K562 (cell line): ENCODE results near the gene CFAP157. TPM values are rescaled to one million over a fixed set of nuclear protein-coding genes. Genes with fewer than 3 reads are reported as not detected.

ENCODE experiments used
- ATAC-seq: fragments of 200-7000 bp; cut with Tn5 transposase; 3 replicates; pipeline ENCODE4 v1.9.1; 2020; ENCODE audit warnings: moderate library complexity
- BruUV-seq: library from RNA; stranded (reverse); fragments of 400-500 nt; replicated peaks from 2 replicates; lab custom pipeline; 2021; lab: Mats Ljungman, UMichigan
- CTCF ChIA-PET: fragments of 300-600 bp; formaldehyde crosslinking; extraction: SDS; loops from one replicate; lab custom pipeline; 2021; ENCODE audit warnings: low intra/inter-chr PET ratio; lab: Yijun Ruan, JAX
- POLR2A ChIA-PET: fragments of 300-600, 350-650 bp; sonication (Branson Sonifier 250); formaldehyde crosslinking; extraction: SDS; loops from one replicate; lab custom pipeline; 2021; ENCODE audit warnings: antibody characterized with exemption, inconsistent platforms; lab: Yijun Ruan, JAX
- DNase-seq, 4 experiments: peaks; one replicate each; pipeline versions ENCODE4 v3.0.0 to v3.0.0-alpha.2; 2011 to 2018; ENCODE audit warnings: low spot score in 3 of 4, mixed read lengths in 3 of 4; ENCODE audit errors: extremely low read depth in 1 of 4
- FAIRE-seq: peaks from 2 replicates; lab custom pipeline; 2011; peaks lifted over from hg19 to GRCh38; lab: Jason Lieb, UNC
- H2AFZ ChIP-seq: 2 replicates; pipeline ENCODE4 v1.6.0; 2011; ENCODE audit warnings: low read depth, low read length, control low read depth, inconsistent platforms
- H3K27ac ChIP-seq: fragments of 200-600 bp; 3 replicates; pipeline ENCODE4 v1.8.0; 2011; ENCODE audit warnings: low read depth, mild to moderate bottlenecking, control low read depth, inconsistent platforms, low read length, moderate library complexity, mixed read lengths; ENCODE audit errors: extremely low read depth
- H3K27me3 ChIP-seq, 2 experiments: fragments of 300-600 bp in 1 of 2; 2 replicates in 1 of 2; 3 replicates in 1 of 2; pipeline versions ENCODE4 v1.6.0 to v1.8.0; 2011; ENCODE audit warnings: inconsistent platforms in 2 of 2, low read length in 2 of 2, mild to moderate bottlenecking in 1 of 2, mixed read lengths in 1 of 2, moderate library complexity in 1 of 2; ENCODE audit not compliant: control insufficient read depth in 2 of 2, insufficient read depth in 2 of 2
- H3K36me3 ChIP-seq: fragments of 300-600 bp; 3 replicates; pipeline ENCODE4 v1.8.0; 2011; ENCODE audit warnings: mild to moderate bottlenecking, low read length, inconsistent platforms; ENCODE audit not compliant: control insufficient read depth, insufficient read depth
- H3K4me1 ChIP-seq, 2 experiments: fragments of 200-600 bp in 1 of 2; replicated peaks in 1 of 2; 2 replicates in 1 of 2; 3 replicates in 1 of 2; pipeline versions ENCODE4 v1.5.1 to v1.8.0; 2011; ENCODE audit warnings: inconsistent platforms in 2 of 2, low read length in 2 of 2, mild to moderate bottlenecking in 1 of 2, mixed read lengths in 1 of 2, moderate library complexity in 1 of 2; ENCODE audit not compliant: control insufficient read depth in 2 of 2, insufficient read depth in 2 of 2
- H3K4me2 ChIP-seq: 2 replicates; pipeline ENCODE4 v1.6.1; 2011; ENCODE audit warnings: low read length, control low read depth, inconsistent platforms, mixed read lengths; ENCODE audit not compliant: insufficient read depth
- H3K4me3 ChIP-seq: fragments of 200-600 bp; sonication (generic), shearing (Covaris generic); 2 replicates; pipeline ENCODE4 v1.5.1; 2016; ENCODE audit warnings: control low read depth, inconsistent platforms
- H3K79me2 ChIP-seq: fragments of 200-600 bp; 3 replicates; pipeline ENCODE4 v1.8.0; 2011; ENCODE audit warnings: low read length, inconsistent platforms; ENCODE audit not compliant: control insufficient read depth, insufficient read depth
- H3K9ac ChIP-seq, 2 experiments: 2 replicates each; pipeline versions ENCODE4 v1.6.0 to v1.6.1; 2011; ENCODE audit warnings: low read depth in 2 of 2, low read length in 2 of 2, control low read depth in 1 of 2, inconsistent platforms in 1 of 2, mild to moderate bottlenecking in 1 of 2, mixed read lengths in 1 of 2; ENCODE audit not compliant: insufficient read depth in 1 of 2
- H3K9me1 ChIP-seq: one replicate; pipeline ENCODE4 v1.6.0; 2011; ENCODE audit warnings: inconsistent platforms, mild to moderate bottlenecking, low read length, moderate library complexity; ENCODE audit not compliant: control insufficient read depth, insufficient read depth
- H3K9me3 ChIP-seq: replicated peaks from 2 replicates; pipeline ENCODE4 v1.5.1; 2011; ENCODE audit warnings: low read depth, low read length, inconsistent platforms; ENCODE audit not compliant: control insufficient read depth, insufficient read depth
- H4K20me1 ChIP-seq: replicated peaks from 2 replicates; pipeline ENCODE4 v1.6.1; 2011; ENCODE audit warnings: low read length, inconsistent platforms, mixed read lengths; ENCODE audit not compliant: control insufficient read depth, insufficient read depth
- ATF7 ChIP-seq: fragments of 450-650 bp; IDR thresholded peaks from 2 replicates; pipeline ENCODE4 v1.7.1; 2014; ENCODE audit warnings: mild to moderate bottlenecking, moderate library complexity
- EGR1 ChIP-seq: fragments of 450-650 bp; conservative IDR thresholded peaks from 2 replicates; pipeline ENCODE4 v1.6.1; 2017; ENCODE audit warnings: mild to moderate bottlenecking
- HDGF ChIP-seq: fragments of 450-650 bp; IDR thresholded peaks from 2 replicates; pipeline ENCODE4 v1.6.1; 2016
- KHSRP ChIP-seq: fragments of 450-650 bp; IDR thresholded peaks from 2 replicates; pipeline ENCODE4 v1.6.1; 2017
- KLF1 ChIP-seq: fragments of 450-650 bp; IDR thresholded peaks from 2 replicates; pipeline ENCODE4 v1.6.1; 2016; ENCODE audit warnings: missing genetic modification characterization, missing compliant biosample characterization
- NEUROD1 ChIP-seq: fragments of 150-350 bp; IDR thresholded peaks from 2 replicates; pipeline ENCODE4 v1.6.1; 2014; ENCODE audit warnings: borderline replicate concordance, low read length, low read depth; ENCODE audit not compliant: partially characterized antibody
- NR2F6 ChIP-seq: fragments of 450-650 bp; formaldehyde crosslinking; IDR thresholded peaks from 2 replicates; pipeline ENCODE4 v1.4.0; 2020; ENCODE audit warnings: mild to moderate bottlenecking
- ZNF263 ChIP-seq: sonication (generic); formaldehyde crosslinking; IDR thresholded peaks from 2 replicates; pipeline ENCODE4 v1.8.0; 2022; ENCODE audit warnings: mild to moderate bottlenecking, missing genetic modification reagents, borderline replicate concordance
- WGBS: fragments of 100-300 bp; shearing (Covaris generic); methylation state at CpG from one replicate; pipeline ENCODE4 v1.1.6; 2016; ENCODE audit warnings: low coverage, mixed read lengths; ENCODE audit not compliant: insufficient coverage; ENCODE audit errors: missing lambda C conversion rate; 5-methylcytosine and 5-hydroxymethylcytosine counted together
- in situ Hi-C: fragments of 300-500 bp; cut with MboI; formaldehyde crosslinking; loops from 4 replicates; pipeline ENCODE4 v1.15.0; 2018; ENCODE audit warnings: inconsistent platforms, mixed read lengths
- intact Hi-C: fragments of 100-400 bp; cut with micrococcal nuclease; formaldehyde crosslinking; loops from 2 replicates; pipeline ENCODE4 v1.14.2; 2022
- polyA plus RNA-seq, 8 experiments: library from polyadenylated mRNA; depleted of rRNA in 4 of 8; stranded (reverse) in 5 of 8; unstranded in 3 of 8; fragments of >200 nt; fragmentation: Nextera tagmentation in 2 of 8; fragmentation: Illumina TruSeq in 1 of 8; extraction: Ambion mirVana in 2 of 8; extraction: Trizol in 1 of 8; gene quantifications; 2 replicates each; pipeline versions ENCODE4 v1.2.1 to v1.2.3, GENCODE V29; 2011 to 2014; ENCODE audit warnings: inconsistent platforms in 1 of 8, missing spikeins in 1 of 8
- total RNA-seq, 7 experiments: library from RNA; depleted of rRNA in 6 of 7; stranded (reverse); fragments of >200 nt in 6 of 7; fragmentation: Illumina TruSeq in 2 of 7; extraction: Trizol in 2 of 7; gene quantifications; 2 replicates each; pipeline versions ENCODE4 v1.2.1 to v1.2.3, GENCODE V29; 2011 to 2021; ENCODE audit warnings: low replicate concordance in 1 of 7
- TF ChIP-seq, protein P1 (sequence below): fragments of 250-450 bp; sonication (Bioruptor Pico); IDR thresholded peaks from 2 replicates; pipeline ENCODE4 v1.4.0; 2020; ENCODE audit warnings: mild to moderate bottlenecking
- TF ChIP-seq, protein P2 (sequence below): fragments of 200-800 bp; sonication (Bioruptor generic); IDR thresholded peaks from 2 replicates; pipeline ENCODE4 v1.6.1; 2017; ENCODE audit warnings: missing genetic modification characterization, missing compliant biosample characterization

The CFAP157 gene
- total and polyA plus RNA-seq, 9 of the 15 experiments (the other 6 are each of a cell fraction or from before 2014, with no cell fraction given) = 0.03 TPM; not detected in 8

GRCh38 chr9:127720865-127721227, 14.1 kb downstream of the CFAP157 start:
- no peak overlapping the region for H3K4me3 ChIP-seq
- H4K20me1 ChIP-seq = no peaks in the 10 kb centered on the region

DNA sequence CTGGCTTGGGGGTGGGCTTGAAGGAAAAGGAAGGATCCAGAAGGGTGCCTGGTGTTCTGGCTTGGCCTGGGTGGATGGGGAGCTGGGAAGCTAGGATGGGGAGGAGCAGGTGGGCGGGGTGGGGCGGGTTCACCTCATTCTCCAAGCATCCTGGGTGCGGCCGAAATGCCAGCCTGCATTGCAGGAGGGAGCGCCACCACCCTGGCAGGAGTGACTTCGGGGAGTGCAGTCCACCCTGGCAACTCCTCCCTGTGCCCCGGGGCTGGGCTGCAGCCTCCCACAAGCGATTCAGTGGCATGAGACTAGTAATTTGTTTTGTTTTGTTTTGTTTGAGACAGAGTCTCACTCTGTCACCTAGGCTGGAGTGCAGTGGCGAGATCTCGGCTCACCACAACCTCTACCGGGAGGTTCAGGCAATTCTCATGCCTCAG, 14.6 kb downstream of the CFAP157 start:
- no TSS peak for BruUV-seq
- no peak overlapping the region for H3K4me2 ChIP-seq
- CTCF ChIA-PET = no interaction called here
- DNase-seq = no peak
- ATAC-seq = peak; percentile 33; the same call in 2 of the 3 replicates
- intact Hi-C loops = no loop called here
- in situ Hi-C loops = no loop called here
- TF ChIP-seq ATF7 = no peak
- no peak for TF ChIP-seq NEUROD1
- TF ChIP-seq HDGF = no peak
- TF ChIP-seq, protein P1, sequence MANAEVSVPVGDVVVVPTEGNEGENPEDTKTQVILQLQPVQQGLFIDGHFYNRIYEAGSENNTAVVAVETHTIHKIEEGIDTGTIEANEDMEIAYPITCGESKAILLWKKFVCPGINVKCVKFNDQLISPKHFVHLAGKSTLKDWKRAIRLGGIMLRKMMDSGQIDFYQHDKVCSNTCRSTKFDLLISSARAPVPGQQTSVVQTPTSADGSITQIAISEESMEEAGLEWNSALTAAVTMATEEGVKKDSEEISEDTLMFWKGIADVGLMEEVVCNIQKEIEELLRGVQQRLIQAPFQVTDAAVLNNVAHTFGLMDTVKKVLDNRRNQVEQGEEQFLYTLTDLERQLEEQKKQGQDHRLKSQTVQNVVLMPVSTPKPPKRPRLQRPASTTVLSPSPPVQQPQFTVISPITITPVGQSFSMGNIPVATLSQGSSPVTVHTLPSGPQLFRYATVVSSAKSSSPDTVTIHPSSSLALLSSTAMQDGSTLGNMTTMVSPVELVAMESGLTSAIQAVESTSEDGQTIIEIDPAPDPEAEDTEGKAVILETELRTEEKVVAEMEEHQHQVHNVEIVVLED (CRISPR knock-in tag) = no peak
- TF ChIP-seq KLF1 (tag) = no peak
- no peak for TF ChIP-seq NR2F6
- TF ChIP-seq, all 486 proteins: peak for 0
- Histone ChIP-seq H3K27ac (no peak overlapping the region), H3K36me3 (no peaks in the 10 kb centered on the region), H3K9me1 (no peaks in the 10 kb centered on the region), H3K4me1 (peaks cover 0 to 28% of the 10 kb centered on the region in 2 experiments; a peak in 3 of 5 replicates), H3K9ac (0 out of 4 replicates have a peak overlapping the region, but pooled peaks of 1 of the 2 experiments have one; percentile 13), H3K79me2 (no peaks in the 10 kb centered on the region), H2AFZ (no peak overlapping the region), H3K4me3 (no peak overlapping the region), H3K27me3 (no peaks in the 10 kb centered on the region; a peak in 1 of 5 replicates), H4K20me1 (no peaks in the 10 kb centered on the region), H3K9me3 (no peaks in the 10 kb centered on the region)
- POLR2A ChIA-PET = interaction anchor here (1.7 kb wide), 1 partner anchor 17 kb away, joined by 5 read pairs; no protein-coding TSS in a partner anchor
- WGBS = 15% methylated on average over 6 of the region's 11 CpGs
- FAIRE-seq = no peak

More at GRCh38 chr9:127720865-127721227, 14.1 kb downstream of the CFAP157 start:
- no peak overlapping the region for H2AFZ ChIP-seq
- intact Hi-C loops = no loop called here
- H3K4me2 ChIP-seq = no peak overlapping the region
- no peak for ATAC-seq
- no peak for DNase-seq
- TF ChIP-seq EGR1 (0 out of 2 replicates have a peak, but pooled peaks have one; percentile 13), ZNF263 (CRISPR knock-in tag) (peak; percentile 88), KHSRP (no peak)
- TF ChIP-seq, protein P2, sequence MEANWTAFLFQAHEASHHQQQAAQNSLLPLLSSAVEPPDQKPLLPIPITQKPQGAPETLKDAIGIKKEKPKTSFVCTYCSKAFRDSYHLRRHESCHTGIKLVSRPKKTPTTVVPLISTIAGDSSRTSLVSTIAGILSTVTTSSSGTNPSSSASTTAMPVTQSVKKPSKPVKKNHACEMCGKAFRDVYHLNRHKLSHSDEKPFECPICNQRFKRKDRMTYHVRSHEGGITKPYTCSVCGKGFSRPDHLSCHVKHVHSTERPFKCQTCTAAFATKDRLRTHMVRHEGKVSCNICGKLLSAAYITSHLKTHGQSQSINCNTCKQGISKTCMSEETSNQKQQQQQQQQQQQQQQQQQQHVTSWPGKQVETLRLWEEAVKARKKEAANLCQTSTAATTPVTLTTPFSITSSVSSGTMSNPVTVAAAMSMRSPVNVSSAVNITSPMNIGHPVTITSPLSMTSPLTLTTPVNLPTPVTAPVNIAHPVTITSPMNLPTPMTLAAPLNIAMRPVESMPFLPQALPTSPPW (CRISPR knock-in tag) = 0 out of 2 replicates have a peak, but pooled peaks have one; percentile 15
- FAIRE-seq = no peak
- POLR2A ChIA-PET = interaction anchor here (1.1 to 1.7 kb wide), 2 partner anchors 16 to 23 kb away, joined by 3 to 5 read pairs; no protein-coding TSS in a partner anchor
- peaks cover 4% of the 10 kb centered on the region for H3K9me1 ChIP-seq
- H3K27me3 ChIP-seq = no peaks in the 10 kb centered on the region; a peak in 1 of 5 replicates
- CTCF ChIA-PET = no interaction called here
- H3K4me1 ChIP-seq = peaks cover 0 to 34% of the 10 kb centered on the region in 2 experiments; a peak in 4 of 5 replicates
- in situ Hi-C loops = no loop called here
- H3K9me3 ChIP-seq = no peaks in the 10 kb centered on the region
- 0 out of 4 replicates have a peak overlapping the region, but pooled peaks of 1 of the 2 experiments have one; percentile 13 for H3K9ac ChIP-seq
- H3K27ac ChIP-seq = no peak overlapping the region
- no peaks in the 10 kb centered on the region for H3K79me2 ChIP-seq
- BruUV-seq = no TSS peak
- no peaks in the 10 kb centered on the region for H3K36me3 ChIP-seq
